ENCODE results near the gene B4GALT5.

B4GALT5 gene

GRCh38 chr20:49696594-49696993, 17.1 kb downstream of the B4GALT5 start:
- Histone ChIP-seq H3K4me3 (replicated peaks; ENCODE audit: insufficient read depth, low read length) (no peak overlapping the region), H3K27me3 (ENCODE audit: insufficient read depth, poor library complexity, severe bottlenecking) (no peaks in the 10 kb centered on the region), H3K27ac (replicated peaks) (no peak overlapping the region)
- no peak for DNase-seq (ENCODE audit: low read depth in 1 of 2, low spot score in 1 of 2)
- TF ChIP-seq SPI1 (IDR thresholded peaks at IDR 0.05; ENCODE audit: borderline replicate concordance, low read depth), result no peak
- no peak for TF ChIP-seq REST (IDR thresholded peaks at IDR 0.05; ENCODE audit: insufficient replicate concordance, low read depth)
- TF ChIP-seq GABPA (IDR thresholded peaks at IDR 0.05; ENCODE audit: low read depth), result no peak
- no peak for TF ChIP-seq CTCF (IDR thresholded peaks at IDR 0.05; ENCODE audit: insufficient read depth, low read length)
- no peak for TF ChIP-seq POLR2AphosphoS5 (IDR thresholded peaks at IDR 0.05; ENCODE audit: low read depth)

GRCh38 chr20:49695830-49696229, 17.8 kb downstream of the B4GALT5 start:
- H3K27ac ChIP-seq (replicated peaks), result no peak overlapping the region

More at GRCh38 chr20:49695830-49696229, 17.8 kb downstream of the B4GALT5 start:
- H3K27me3 ChIP-seq (ENCODE audit: insufficient read depth, poor library complexity, severe bottlenecking), result no peaks in the 10 kb centered on the region
- DNase-seq (ENCODE audit: low read depth in 1 of 2, low spot score in 1 of 2), result no peak
- no peak overlapping the region for H3K4me3 ChIP-seq (replicated peaks; ENCODE audit: insufficient read depth, low read length)
- TF ChIP-seq CTCF (IDR thresholded peaks at IDR 0.05; ENCODE audit: insufficient read depth, low read length), result no peak
- no peak for TF ChIP-seq POLR2AphosphoS5 (IDR thresholded peaks at IDR 0.05; ENCODE audit: low read depth)
- no peak for TF ChIP-seq SPI1 (IDR thresholded peaks at IDR 0.05; ENCODE audit: borderline replicate concordance, low read depth)
- no peak for TF ChIP-seq GABPA (IDR thresholded peaks at IDR 0.05; ENCODE audit: low read depth)
- no peak for TF ChIP-seq REST (IDR thresholded peaks at IDR 0.05; ENCODE audit: insufficient replicate concordance, low read depth)
